ENCODE results near the gene PLA2G4E. TPM values are rescaled to one million over a fixed set of nuclear protein-coding genes. Genes with fewer than 3 reads are reported as not detected.
A peak's percentile ranks its signal among the peaks of the same experiment; 100 is the strongest.

PLA2G4E gene
- total and polyA plus RNA-seq, 3 experiments from 2014 or later = not detected

- H3K9me3 Mint-ChIP-seq = no peaks in the 10 kb centered on the region
Observed at GRCh38 chr15:41978534-41978933, 42.3 kb downstream of the PLA2G4E start.

GRCh38 chr15:41977757-41978383 lies 43.0 kb downstream of the PLA2G4E start:
- H3K4me3 ChIP-seq (ENCODE audit: low read length) = no peak overlapping the region
- no peaks in the 10 kb centered on the region for H3K9me3 ChIP-seq (ENCODE audit: low read length)
- H3K9me3 Mint-ChIP-seq = no peaks in the 10 kb centered on the region
- peaks cover 0 to under 1% (median 0%) of the 10 kb centered on the region in 3 donors for H3K36me3 Mint-ChIP-seq
- H3K36me3 ChIP-seq (ENCODE audit: insufficient read depth, low read length) = no peaks in the 10 kb centered on the region
- H3K27ac ChIP-seq (ENCODE audit: low read depth, low read length) = no peak overlapping the region
- H3K4me3 Mint-ChIP-seq = no peak overlapping the region
- peaks cover 9 to 24% of the 10 kb centered on the region in 2 donors for H3K27me3 Mint-ChIP-seq
- no peak for DNase-seq
- peaks cover 2 to 7% (median 5%) of the 10 kb centered on the region in 3 donors for H3K4me1 Mint-ChIP-seq
- CTCF ChIA-PET = no interaction called here
- H3K4me1 ChIP-seq (ENCODE audit: insufficient read depth, low read length) = peaks cover 3% of the 10 kb centered on the region
- POLR2A ChIA-PET = interaction anchor here (0.6 kb wide), 1 partner anchor 226 kb away, joined by 4 read pairs; no protein-coding TSS in a partner anchor
- H3K27me3 ChIP-seq (ENCODE audit: insufficient read depth, low read length, poor library complexity, severe bottlenecking) = no peaks in the 10 kb centered on the region
- H3K27ac Mint-ChIP-seq = no peak overlapping the region

More at GRCh38 chr15:41978534-41978933, 42.3 kb downstream of the PLA2G4E start:
- H3K4me1 Mint-ChIP-seq = peaks cover 0 to 3% (median 0%) of the 10 kb centered on the region in 3 donors
- peaks cover 9 to 23% of the 10 kb centered on the region in 2 donors for H3K27me3 Mint-ChIP-seq
- no peak for DNase-seq
- Histone ChIP-seq H3K27ac (ENCODE audit: low read depth, low read length) (no peak overlapping the region), H3K4me3 (ENCODE audit: low read length) (no peak overlapping the region), H3K27me3 (ENCODE audit: insufficient read depth, low read length, poor library complexity, severe bottlenecking) (no peaks in the 10 kb centered on the region), H3K36me3 (ENCODE audit: insufficient read depth, low read length) (no peaks in the 10 kb centered on the region), H3K9me3 (ENCODE audit: low read length) (no peaks in the 10 kb centered on the region), H3K4me1 (ENCODE audit: insufficient read depth, low read length) (no peaks in the 10 kb centered on the region)
- CTCF ChIA-PET = no interaction called here
- H3K27ac Mint-ChIP-seq = no peak overlapping the region
- no peak overlapping the region for H3K4me3 Mint-ChIP-seq
- POLR2A ChIA-PET = no interaction called here
- H3K36me3 Mint-ChIP-seq = no peaks in the 10 kb centered on the region

GRCh38 chr15:41975669-41976068 lies 45.2 kb downstream of the PLA2G4E start:
- ChIA-PET CTCF (no interaction called here), POLR2A (no interaction called here)
- peak overlapping the region in 1 of 8 donors; percentile 61 for H3K27ac Mint-ChIP-seq

GRCh38 chr15:41974041-41974440 lies 46.8 kb downstream of the PLA2G4E start:
- peaks cover 29 to 36% (median 30%) of the 10 kb centered on the region in 3 donors for H3K4me1 Mint-ChIP-seq
- ChIA-PET CTCF (interaction anchor here (2.5 kb wide), 1 partner anchor 15 kb away, joined by 17 read pairs; no protein-coding TSS in a partner anchor), POLR2A (no interaction called here)
- no peaks in the 10 kb centered on the region for H3K9me3 Mint-ChIP-seq
- Histone ChIP-seq H3K9me3 (ENCODE audit: low read length) (no peaks in the 10 kb centered on the region), H3K4me1 (ENCODE audit: insufficient read depth, low read length) (peaks cover 26% of the 10 kb centered on the region), H3K27me3 (ENCODE audit: insufficient read depth, low read length, poor library complexity, severe bottlenecking) (no peaks in the 10 kb centered on the region), H3K4me3 (ENCODE audit: low read length) (no peak overlapping the region), H3K36me3 (ENCODE audit: insufficient read depth, low read length) (no peaks in the 10 kb centered on the region), H3K27ac (ENCODE audit: low read depth, low read length) (no peak overlapping the region)
- H3K27me3 Mint-ChIP-seq = peaks cover 11 to 24% of the 10 kb centered on the region in 2 donors
- DNase-seq = no peak
- H3K36me3 Mint-ChIP-seq = peaks cover 0 to 9% (median 0%) of the 10 kb centered on the region in 3 donors
- peak overlapping the region in 3 of 7 donors; percentile 6 to 28 (median 24) for H3K4me3 Mint-ChIP-seq
- H3K27ac Mint-ChIP-seq = peak overlapping the region in 2 of 8 donors; percentile 36 to 82

More at GRCh38 chr15:41975669-41976068, 45.2 kb downstream of the PLA2G4E start:
- Histone ChIP-seq H3K27me3 (ENCODE audit: insufficient read depth, low read length, poor library complexity, severe bottlenecking) (no peaks in the 10 kb centered on the region), H3K4me1 (ENCODE audit: insufficient read depth, low read length) (peaks cover 13% of the 10 kb centered on the region), H3K4me3 (ENCODE audit: low read length) (no peak overlapping the region), H3K27ac (ENCODE audit: low read depth, low read length) (no peak overlapping the region), H3K9me3 (ENCODE audit: low read length) (no peaks in the 10 kb centered on the region), H3K36me3 (ENCODE audit: insufficient read depth, low read length) (no peaks in the 10 kb centered on the region)
- Mint-ChIP-seq H3K4me1 (peaks cover 15 to 23% (median 17%) of the 10 kb centered on the region in 3 donors), H3K9me3 (no peaks in the 10 kb centered on the region), H3K27me3 (peaks cover 11 to 24% of the 10 kb centered on the region in 2 donors), H3K36me3 (peaks cover 0 to 9% (median 0%) of the 10 kb centered on the region in 3 donors), H3K4me3 (no peak overlapping the region)
- no peak for DNase-seq

GRCh38 chr15:41972253-41973242 lies 48.3 kb downstream of the PLA2G4E start, which contains the start of gene EHD4:
TSS of gene EHD4 (minus strand) at chr15:41972557. CDS start at chr15:41972494, 63 bp downstream.
- Mint-ChIP-seq H3K9me3 (no peaks in the 10 kb centered on the region), H3K4me3 (peak within 1 kb of the TSS; percentile 94 to 97 (median 95)), H3K27ac (peak within 1 kb of the TSS; percentile 82 to 99 (median 97)), H3K4me1 (peaks cover 42 to 50% (median 45%) of the 10 kb centered on the region in 3 donors), H3K36me3 (peaks cover 0 to 9% (median 0%) of the 10 kb centered on the region in 3 donors), H3K27me3 (peaks cover 10 to 24% of the 10 kb centered on the region in 2 donors)
- Histone ChIP-seq H3K36me3 (ENCODE audit: insufficient read depth, low read length) (no peaks in the 10 kb centered on the region), H3K27ac (ENCODE audit: low read depth, low read length) (peak within 1 kb of the TSS; percentile 91), H3K27me3 (ENCODE audit: insufficient read depth, low read length, poor library complexity, severe bottlenecking) (no peaks in the 10 kb centered on the region), H3K4me1 (ENCODE audit: insufficient read depth, low read length) (peaks cover 31% of the 10 kb centered on the region), H3K9me3 (ENCODE audit: low read length) (no peaks in the 10 kb centered on the region), H3K4me3 (ENCODE audit: low read length) (peak within 1 kb of the TSS; percentile 90)
- POLR2A ChIA-PET = interaction anchor here (1.2 to 4.0 kb wide), 4 partner anchors 36 to 198 kb away, joined by 4 to 45 read pairs (median 10); partner anchors contain the start of gene MAPKBP1
- DNase-seq = peak; percentile 88 to 98 (median 94)
- CTCF ChIA-PET = interaction anchor here (0.9 to 7.1 kb wide), 7 partner anchors 13 to 200 kb away, joined by 3 to 54 read pairs (median 4); partner anchors contain the start of gene MAPKBP1

GRCh38 chr15:41971895-41972252 lies 49.0 kb downstream of the PLA2G4E start:
- H3K27me3 ChIP-seq (ENCODE audit: insufficient read depth, low read length, poor library complexity, severe bottlenecking) = no peaks in the 10 kb centered on the region
- peak overlapping the region; percentile 90 for H3K4me3 ChIP-seq (ENCODE audit: low read length)
- peak overlapping the region; percentile 82 to 99 (median 97) for H3K27ac Mint-ChIP-seq
- peaks cover 7 to 18% of the 10 kb centered on the region in 2 donors for H3K27me3 Mint-ChIP-seq
- H3K4me1 Mint-ChIP-seq = peaks cover 46 to 54% (median 50%) of the 10 kb centered on the region in 3 donors
- H3K9me3 Mint-ChIP-seq = no peaks in the 10 kb centered on the region
- H3K36me3 Mint-ChIP-seq = peaks cover 0 to 9% (median 0%) of the 10 kb centered on the region in 3 donors
- no peaks in the 10 kb centered on the region for H3K36me3 ChIP-seq (ENCODE audit: insufficient read depth, low read length)
- H3K4me3 Mint-ChIP-seq = peak overlapping the region; percentile 94 to 97 (median 95)
- H3K9me3 ChIP-seq (ENCODE audit: low read length) = no peaks in the 10 kb centered on the region
- peak in 1 of 5 donors; percentile 50 for DNase-seq
- ChIA-PET POLR2A (interaction anchor here (1.2 to 4.0 kb wide), 4 partner anchors 35 to 198 kb away, joined by 4 to 45 read pairs (median 10); partner anchors contain the start of gene MAPKBP1), CTCF (interaction anchor here (0.9 to 7.1 kb wide), 6 partner anchors 9 to 199 kb away, joined by 3 to 54 read pairs (median 4); partner anchors contain the start of gene MAPKBP1)
- peaks cover 31% of the 10 kb centered on the region for H3K4me1 ChIP-seq (ENCODE audit: insufficient read depth, low read length)
- peak overlapping the region; percentile 91 for H3K27ac ChIP-seq (ENCODE audit: low read depth, low read length)

- Mint-ChIP-seq H3K9me3 (no peaks in the 10 kb centered on the region), H3K36me3 (peaks cover 0 to 9% (median 0%) of the 10 kb centered on the region in 3 donors), H3K27me3 (peaks cover 5 to 18% of the 10 kb centered on the region in 2 donors), H3K4me3 (peak overlapping the region; percentile 91 to 97 (median 94)), H3K27ac (peak overlapping the region; percentile 82 to 98 (median 96)), H3K4me1 (peaks cover 50 to 56% (median 53%) of the 10 kb centered on the region in 3 donors)
- Histone ChIP-seq H3K27me3 (ENCODE audit: insufficient read depth, low read length, poor library complexity, severe bottlenecking) (no peaks in the 10 kb centered on the region), H3K36me3 (ENCODE audit: insufficient read depth, low read length) (no peaks in the 10 kb centered on the region), H3K27ac (ENCODE audit: low read depth, low read length) (peak overlapping the region; percentile 91), H3K4me1 (ENCODE audit: insufficient read depth, low read length) (peaks cover 31% of the 10 kb centered on the region), H3K9me3 (ENCODE audit: low read length) (no peaks in the 10 kb centered on the region), H3K4me3 (ENCODE audit: low read length) (peak overlapping the region; percentile 90)
- ChIA-PET CTCF (interaction anchor here (1.3 to 7.1 kb wide), 4 partner anchors 10 to 40 kb away, joined by 3 to 54 read pairs (median 4); no protein-coding TSS in a partner anchor), POLR2A (interaction anchor here (0.6 to 4.0 kb wide), 4 partner anchors 34 to 427 kb away, joined by 3 to 45 read pairs (median 8); partner anchors contain the start of gene RPAP1)
- DNase-seq = peak; percentile 52 to 87 (median 71)
Observed at GRCh38 chr15:41971089-41971894, 49.5 kb downstream of the PLA2G4E start.
